GM12874 (cell line): ENCODE data around the gene EMC6.

Experiments
- TF ChIP-seq, protein P1 (sequence below): IDR thresholded peaks from 2 replicates; pipeline ENCODE4 v1.5.1; 2011; ENCODE audit warnings: low read depth, mild to moderate bottlenecking, control low read depth, low read length, moderate library complexity; ENCODE audit not compliant: insufficient read depth

The EMC6 gene

DNA sequence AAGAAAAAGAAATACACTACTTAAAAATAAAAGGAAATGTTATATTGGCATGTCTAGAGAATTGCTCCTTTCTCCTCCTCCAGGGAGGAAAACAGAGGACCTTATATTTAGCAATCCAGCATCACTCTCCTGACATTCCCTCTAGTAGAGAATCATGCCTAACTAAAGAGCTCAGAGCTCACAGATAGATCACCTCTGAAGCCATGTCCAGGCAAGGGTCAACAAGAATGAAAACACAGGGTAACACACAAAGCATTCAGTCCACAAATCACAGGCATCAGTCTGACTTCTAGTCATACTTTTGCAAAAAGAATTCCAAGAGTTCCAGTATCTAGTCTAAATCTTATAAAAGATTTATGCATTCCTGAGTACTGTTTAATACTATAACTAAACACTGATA, 50.7 kb downstream of the EMC6 start:
- TF ChIP-seq, protein P1, sequence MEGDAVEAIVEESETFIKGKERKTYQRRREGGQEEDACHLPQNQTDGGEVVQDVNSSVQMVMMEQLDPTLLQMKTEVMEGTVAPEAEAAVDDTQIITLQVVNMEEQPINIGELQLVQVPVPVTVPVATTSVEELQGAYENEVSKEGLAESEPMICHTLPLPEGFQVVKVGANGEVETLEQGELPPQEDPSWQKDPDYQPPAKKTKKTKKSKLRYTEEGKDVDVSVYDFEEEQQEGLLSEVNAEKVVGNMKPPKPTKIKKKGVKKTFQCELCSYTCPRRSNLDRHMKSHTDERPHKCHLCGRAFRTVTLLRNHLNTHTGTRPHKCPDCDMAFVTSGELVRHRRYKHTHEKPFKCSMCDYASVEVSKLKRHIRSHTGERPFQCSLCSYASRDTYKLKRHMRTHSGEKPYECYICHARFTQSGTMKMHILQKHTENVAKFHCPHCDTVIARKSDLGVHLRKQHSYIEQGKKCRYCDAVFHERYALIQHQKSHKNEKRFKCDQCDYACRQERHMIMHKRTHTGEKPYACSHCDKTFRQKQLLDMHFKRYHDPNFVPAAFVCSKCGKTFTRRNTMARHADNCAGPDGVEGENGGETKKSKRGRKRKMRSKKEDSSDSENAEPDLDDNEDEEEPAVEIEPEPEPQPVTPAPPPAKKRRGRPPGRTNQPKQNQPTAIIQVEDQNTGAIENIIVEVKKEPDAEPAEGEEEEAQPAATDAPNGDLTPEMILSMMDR = no peak
